Endothelial cell of umbilical vein (primary cell): ENCODE data around the gene G0S2. TPM values are rescaled to one million over a fixed set of nuclear protein-coding genes. Genes with fewer than 3 reads are reported as not detected.

Experiments used
- BruUV-seq: library from RNA; stranded (reverse); fragments of 400-500 nt; replicated peaks from 2 replicates; lab custom pipeline; 2021; lab: Mats Ljungman, UMichigan
- CTCF ChIA-PET: fragments of 300-600, 350-600 bp; sonication (Branson Sonifier 250); formaldehyde crosslinking; loops from one replicate; lab custom pipeline; 2021; ENCODE audit warnings: antibody characterized with exemption, inconsistent platforms; lab: Charles Lee
- POLR2A ChIA-PET: fragments of 300-600, 350-600 bp; sonication (Branson Sonifier 250); formaldehyde crosslinking; loops from one replicate; lab custom pipeline; 2021; ENCODE audit warnings: antibody characterized with exemption, inconsistent platforms; lab: Charles Lee
- DNase-seq: peaks from one replicate; pipeline ENCODE4 v3.0.0-alpha.2; 2011; ENCODE audit warnings: low read depth, low spot score
- FAIRE-seq: peaks from 2 replicates; lab custom pipeline; 2011; peaks lifted over from hg19 to GRCh38; lab: Jason Lieb, UNC
- H2AFZ ChIP-seq: 2 replicates; pipeline ENCODE4 v1.6.0; 2012; ENCODE audit warnings: low read depth, low read length, control low read depth, inconsistent platforms
- H3K27ac ChIP-seq: 2 replicates; pipeline ENCODE4 v1.5.1; 2011; ENCODE audit warnings: low read depth, mild to moderate bottlenecking, control low read depth, low read length, moderate library complexity; ENCODE audit not compliant: insufficient read depth
- H3K27me3 ChIP-seq, 2 experiments: 2 replicates each; pipeline versions ENCODE4 v1.6.0 to v1.6.1; 2011; ENCODE audit warnings: low read length in 2 of 2, mixed read lengths in 1 of 2; ENCODE audit not compliant: control insufficient read depth in 2 of 2, insufficient read depth in 2 of 2
- H3K36me3 ChIP-seq, 2 experiments: 2 replicates in 1 of 2; 3 replicates in 1 of 2; pipeline ENCODE4 v1.5.1; 2011; ENCODE audit warnings: low read length in 2 of 2, mild to moderate bottlenecking in 1 of 2, moderate library complexity in 1 of 2; ENCODE audit not compliant: control insufficient read depth in 2 of 2, insufficient read depth in 2 of 2; ENCODE audit errors: extremely low read depth in 1 of 2
- H3K4me1 ChIP-seq: 3 replicates; pipeline ENCODE4 v1.5.1; 2011; ENCODE audit warnings: mild to moderate bottlenecking, low read length; ENCODE audit not compliant: control insufficient read depth, insufficient read depth; ENCODE audit errors: extremely low read depth
- H3K4me2 ChIP-seq: 2 replicates; pipeline ENCODE4 v1.6.1; 2011; ENCODE audit warnings: low read length, control low read depth, mixed read lengths; ENCODE audit not compliant: insufficient read depth
- H3K4me3 ChIP-seq, 3 experiments: fragments of 200-600 bp in 1 of 3; sonication (generic), shearing (Covaris generic) in 1 of 3; replicated peaks in 1 of 3; 2 replicates each; pipeline ENCODE4 v1.5.1; 2011 to 2016; ENCODE audit warnings: control low read depth in 3 of 3, low read length in 3 of 3, mild to moderate bottlenecking in 2 of 3, inconsistent platforms in 1 of 3, low read depth in 1 of 3, moderate library complexity in 1 of 3; ENCODE audit not compliant: insufficient read depth in 1 of 3
- H3K79me2 ChIP-seq: 2 replicates; pipeline ENCODE4 v1.6.0; 2012; ENCODE audit warnings: low read length, inconsistent platforms; ENCODE audit not compliant: control insufficient read depth, insufficient read depth
- H3K9ac ChIP-seq: replicated peaks from 2 replicates; pipeline ENCODE3; 2011; ENCODE audit warnings: low read length, control low read depth; ENCODE audit not compliant: insufficient read depth; ENCODE audit errors: extremely low read depth
- H3K9me1 ChIP-seq: replicated peaks from 3 replicates; pipeline ENCODE4 v1.6.0; 2011; ENCODE audit warnings: mild to moderate bottlenecking, low read length; ENCODE audit not compliant: control insufficient read depth, insufficient read depth; ENCODE audit errors: extremely low read depth
- H3K9me3 ChIP-seq: replicated peaks from 2 replicates; pipeline ENCODE4 v1.5.1; 2012; ENCODE audit warnings: low read length, inconsistent platforms; ENCODE audit not compliant: control insufficient read depth, insufficient read depth
- H4K20me1 ChIP-seq: replicated peaks from 2 replicates; pipeline ENCODE3; 2011; ENCODE audit warnings: mild to moderate bottlenecking, low read length; ENCODE audit not compliant: control insufficient read depth, insufficient read depth; ENCODE audit errors: extremely low read depth
- CTCF ChIP-seq, 2 donors: IDR thresholded peaks; 1 replicate in 1 of 2; 2 replicates in 1 of 2; pipeline ENCODE4 v1.5.1; 2011; ENCODE audit warnings: low read length in 2 of 2, mild to moderate bottlenecking in 2 of 2, moderate library complexity in 2 of 2, control low read depth in 1 of 2, inconsistent platforms in 1 of 2, low read depth in 1 of 2; ENCODE audit not compliant: insufficient read depth in 1 of 2; ENCODE audit errors: extremely low read depth in 1 of 2
- EZH2 ChIP-seq: IDR thresholded peaks from 2 replicates; pipeline ENCODE4 v1.6.1; 2012; ENCODE audit warnings: borderline replicate concordance, low read depth, mild to moderate bottlenecking, moderate library complexity, low read length, inconsistent platforms; ENCODE audit not compliant: severe bottlenecking
- FOS ChIP-seq: IDR thresholded peaks from 2 replicates; pipeline ENCODE4 v1.6.1; 2011; ENCODE audit warnings: mild to moderate bottlenecking, low read length, moderate library complexity, borderline replicate concordance; ENCODE audit not compliant: insufficient read depth
- GATA2 ChIP-seq: IDR thresholded peaks from 2 replicates; pipeline ENCODE4 v1.7.0; 2011; ENCODE audit warnings: low read depth, mild to moderate bottlenecking, moderate library complexity, mixed read lengths, low read length; ENCODE audit not compliant: insufficient read length, insufficient read depth
- JUN ChIP-seq: IDR thresholded peaks from 2 replicates; pipeline ENCODE4 v1.6.1; 2011; ENCODE audit warnings: borderline replicate concordance, low read depth; ENCODE audit not compliant: insufficient read length, insufficient read depth
- MAX ChIP-seq: IDR thresholded peaks from 2 replicates; pipeline ENCODE4 v1.6.1; 2011; ENCODE audit not compliant: insufficient read depth, insufficient read length
- MYC ChIP-seq: IDR thresholded peaks from one replicate; pipeline ENCODE4 v1.6.1; 2011; ENCODE audit warnings: mild to moderate bottlenecking, low read depth, low read length
- POLR2A ChIP-seq: IDR thresholded peaks from 2 replicates; pipeline ENCODE4 v1.6.1; 2012; ENCODE audit warnings: low read depth, mild to moderate bottlenecking, control low read depth, low read length
- POLR2AphosphoS5 ChIP-seq: IDR thresholded peaks from 2 replicates; pipeline ENCODE4 v1.6.1; 2012; ENCODE audit warnings: low read depth, mild to moderate bottlenecking, control low read depth, low read length, moderate library complexity; ENCODE audit not compliant: insufficient read depth
- dilution Hi-C: fragments of 300-500 bp; cut with MboI; formaldehyde crosslinking; loops from one replicate; pipeline ENCODE4 v1.15.0; 2019; ENCODE audit warnings: low sequenced_read_pairs; ENCODE audit not compliant: extremely low pct_ligation_motif_present
- intact Hi-C: fragments of 100-400 bp; cut with micrococcal nuclease; formaldehyde crosslinking; loops from one replicate; pipeline ENCODE4 v1.10.0; 2022
- polyA plus RNA-seq, 4 experiments: library from polyadenylated mRNA; depleted of rRNA in 3 of 4; stranded (reverse) in 3 of 4; unstranded in 1 of 4; fragments of >200 nt; gene quantifications; 2 replicates each; pipeline versions ENCODE4 v1.2.1 to v1.2.3, GENCODE V29; 2011 to 2012; ENCODE audit warnings: missing spikeins in 1 of 4
- total RNA-seq: library from RNA; stranded (reverse); gene quantifications from 2 replicates; pipeline ENCODE4 v1.2.3, GENCODE V29; 2021

Gene G0S2
- total and polyA plus RNA-seq, 2 donors (not counting 3 experiments of a cell fraction or from before 2014, with no cell fraction given) = 0.91 to 1.9 TPM

GRCh38 chr1:209655411-209656231, 19.6 kb upstream of the G0S2 start:
- dilution Hi-C loops (no loop called here), intact Hi-C loops (no loop called here)
- no peak for DNase-seq
- H2AFZ ChIP-seq = no peak overlapping the region
- H4K20me1 ChIP-seq = no peaks in the 10 kb centered on the region
- no peaks in the 10 kb centered on the region for H3K27me3 ChIP-seq
- no peak overlapping the region for H3K4me2 ChIP-seq
- no peaks in the 10 kb centered on the region for H3K79me2 ChIP-seq
- TF ChIP-seq FOS (no peak), MAX (no peak), GATA2 (no peak), JUN (no peak), CTCF (IDR thresholded peaks at IDR 0.05; ENCODE audit: extremely low read depth in 1 of 2, insufficient read depth in 1 of 2, low read depth in 1 of 2, low read length in 2 of 2) (no peak), EZH2 (no peak), MYC (no peak), POLR2AphosphoS5 (no peak), POLR2A (no peak)
- no peaks in the 10 kb centered on the region for H3K9me1 ChIP-seq
- no peak for FAIRE-seq
- no peaks in the 10 kb centered on the region for H3K36me3 ChIP-seq
- BruUV-seq = no TSS peak
- no peak overlapping the region for H3K9ac ChIP-seq
- ChIA-PET POLR2A (no interaction called here), CTCF (interaction anchor here (1.4 kb wide), 1 partner anchor 9 kb away, joined by 3 read pairs; no protein-coding TSS in a partner anchor)
- no peak overlapping the region for H3K4me3 ChIP-seq
- peaks cover 17% of the 10 kb centered on the region for H3K4me1 ChIP-seq
- H3K9me3 ChIP-seq = no peaks in the 10 kb centered on the region
- H3K27ac ChIP-seq = no peak overlapping the region
